Neural cell (in vitro differentiated cells): ENCODE results near the gene CERS5. TPM values are rescaled to one million over a fixed set of nuclear protein-coding genes. Genes with fewer than 3 reads are reported as not detected.

ENCODE experiments used
- H2AFZ ChIP-seq: fragments of 200-600, 300-800 bp; sonication (generic), shearing (Covaris generic); 2 replicates; pipeline ENCODE4 v1.6.0; 2014; ENCODE audit warnings: low read depth, mild to moderate bottlenecking, antibody characterized with exemption, low read length, moderate library complexity
- H3F3A ChIP-seq: fragments of 200-600 bp; shearing (Covaris generic); 2 replicates; pipeline ENCODE4 v1.6.1; 2016; ENCODE audit warnings: mild to moderate bottlenecking, moderate library complexity, mixed read lengths, antibody characterized with exemption, low read length; ENCODE audit not compliant: insufficient read depth, poor library complexity, severe bottlenecking
- H3K27ac ChIP-seq: fragments of 200-600, 300-800 bp; sonication (generic), shearing (Covaris generic); 2 replicates; pipeline ENCODE4 v1.5.1; 2014; ENCODE audit warnings: mild to moderate bottlenecking, low read length, moderate library complexity
- H3K27me3 ChIP-seq: fragments of 300-800, 200-600 bp; sonication (generic), shearing (Covaris generic); 2 replicates; pipeline ENCODE4 v1.6.0; 2014; ENCODE audit warnings: mild to moderate bottlenecking, low read depth, low read length, moderate library complexity; ENCODE audit not compliant: insufficient read depth
- H3K36me3 ChIP-seq: fragments of 300-800, 200-600 bp; sonication (generic), shearing (Covaris generic); 2 replicates; pipeline ENCODE4 v1.5.1; 2014; ENCODE audit warnings: mild to moderate bottlenecking, antibody characterized with exemption, low read length, moderate library complexity; ENCODE audit not compliant: insufficient read depth
- H3K4me2 ChIP-seq: fragments of 300-800, 200-600 bp; sonication (generic), shearing (Covaris generic); 2 replicates; pipeline ENCODE4 v1.6.0; 2014; ENCODE audit warnings: mild to moderate bottlenecking, low read length
- H3K4me3 ChIP-seq: fragments of 300-800, 200-600 bp; sonication (generic), shearing (Covaris generic); 2 replicates; pipeline ENCODE4 v1.5.1; 2014; ENCODE audit warnings: mild to moderate bottlenecking, low read length, moderate library complexity
- H3K79me2 ChIP-seq: fragments of 200-600 bp; shearing (Covaris generic); replicated peaks from 2 replicates; pipeline ENCODE4 v1.6.0; 2014; ENCODE audit warnings: mild to moderate bottlenecking, low read length, moderate library complexity; ENCODE audit not compliant: insufficient read depth
- H3K9ac ChIP-seq: fragments of 300-800, 200-600 bp; sonication (generic), shearing (Covaris generic); 2 replicates; pipeline ENCODE4 v1.6.1; 2016; ENCODE audit warnings: mild to moderate bottlenecking, low read length, mixed read lengths
- H3K9me2 ChIP-seq: fragments of 200-600 bp; shearing (Covaris generic); 2 replicates; pipeline ENCODE4 v1.6.1; 2016; ENCODE audit warnings: mild to moderate bottlenecking, low read length, mixed read lengths; ENCODE audit not compliant: insufficient read depth
- H3K9me3 ChIP-seq: fragments of 200-600, 300-800 bp; sonication (generic), shearing (Covaris generic); 2 replicates; pipeline ENCODE4 v1.6.1; 2016; ENCODE audit warnings: mild to moderate bottlenecking, mixed run types, low read length, moderate library complexity, mixed read lengths
- H4K20me1 ChIP-seq: fragments of 200-600 bp; shearing (Covaris generic); 2 replicates; pipeline ENCODE4 v1.6.1; 2016; ENCODE audit warnings: mild to moderate bottlenecking, mixed run types; ENCODE audit not compliant: insufficient read depth
- CTCF ChIP-seq: fragments of 450-650 bp; IDR thresholded peaks from 2 replicates; pipeline ENCODE4 v1.5.1; 2014; ENCODE audit warnings: antibody characterized with exemption, mild to moderate bottlenecking, moderate library complexity; ENCODE audit not compliant: poor library complexity, severe bottlenecking
- EP300 ChIP-seq: fragments of 450-650 bp; conservative IDR thresholded peaks from 2 replicates; pipeline ENCODE4 v1.6.1; 2014; ENCODE audit warnings: antibody characterized with exemption, mild to moderate bottlenecking, moderate library complexity; ENCODE audit not compliant: poor library complexity, severe bottlenecking
- EZH2 ChIP-seq: fragments of 200-600, 300-800 bp; shearing (Covaris generic), sonication (generic); IDR thresholded peaks from 2 replicates; pipeline ENCODE4 v1.6.1; 2014; ENCODE audit warnings: antibody characterized with exemption, low read length, borderline replicate concordance, mild to moderate bottlenecking; ENCODE audit not compliant: insufficient read depth, poor library complexity, severe bottlenecking
- MXI1 ChIP-seq: fragments of 450-650 bp; conservative IDR thresholded peaks from 2 replicates; pipeline ENCODE4 v1.6.1; 2014; ENCODE audit warnings: antibody characterized with exemption, mild to moderate bottlenecking; ENCODE audit not compliant: poor library complexity, severe bottlenecking
- POLR2AphosphoS5 ChIP-seq: IDR thresholded peaks from 2 replicates; pipeline ENCODE4 v1.6.1; 2012
- RAD21 ChIP-seq: fragments of 450-650 bp; conservative IDR thresholded peaks from 2 replicates; pipeline ENCODE4 v1.6.1; 2014; ENCODE audit warnings: antibody characterized with exemption, mild to moderate bottlenecking, moderate library complexity
- SMC3 ChIP-seq: fragments of 450-650 bp; conservative IDR thresholded peaks from 2 replicates; pipeline ENCODE4 v1.6.1; 2014; ENCODE audit warnings: antibody characterized with exemption, mild to moderate bottlenecking, moderate library complexity; ENCODE audit not compliant: poor library complexity
- TAF1 ChIP-seq: IDR thresholded peaks from 2 replicates; pipeline ENCODE4 v1.6.1; 2012; ENCODE audit warnings: low read depth
- polyA plus RNA-seq: library from polyadenylated mRNA; depleted of rRNA; stranded (reverse); fragments of >200 nt; gene quantifications from 2 replicates; pipeline ENCODE4 v1.2.3, GENCODE V29; 2014
- TF ChIP-seq, protein P1 (sequence below): IDR thresholded peaks from 2 replicates; pipeline ENCODE4 v1.6.1; 2012; ENCODE audit warnings: borderline replicate concordance

CERS5 gene
- polyA plus RNA-seq, 1 donor from 2014 or later = 470 TPM

GRCh38 chr12:50142993-50143392 lies 24.2 kb downstream of the CERS5 start:
- Histone ChIP-seq H3K79me2 (peaks cover 15% of the 10 kb centered on the region), H3K9ac (no peak overlapping the region), H3K27me3 (no peaks in the 10 kb centered on the region), H3K27ac (no peak overlapping the region), H3K36me3 (peaks cover 5% of the 10 kb centered on the region), H3K9me3 (no peaks in the 10 kb centered on the region), H2AFZ (no peak overlapping the region), H3K4me2 (no peak overlapping the region), H3K4me3 (no peak overlapping the region), H3F3A (no peaks in the 10 kb centered on the region), H4K20me1 (no peaks in the 10 kb centered on the region), H3K9me2 (no peaks in the 10 kb centered on the region)
- TF ChIP-seq CTCF (no peak), EZH2 (no peak), POLR2AphosphoS5 (no peak), RAD21 (no peak), MXI1 (no peak)
- TF ChIP-seq, protein P1, sequence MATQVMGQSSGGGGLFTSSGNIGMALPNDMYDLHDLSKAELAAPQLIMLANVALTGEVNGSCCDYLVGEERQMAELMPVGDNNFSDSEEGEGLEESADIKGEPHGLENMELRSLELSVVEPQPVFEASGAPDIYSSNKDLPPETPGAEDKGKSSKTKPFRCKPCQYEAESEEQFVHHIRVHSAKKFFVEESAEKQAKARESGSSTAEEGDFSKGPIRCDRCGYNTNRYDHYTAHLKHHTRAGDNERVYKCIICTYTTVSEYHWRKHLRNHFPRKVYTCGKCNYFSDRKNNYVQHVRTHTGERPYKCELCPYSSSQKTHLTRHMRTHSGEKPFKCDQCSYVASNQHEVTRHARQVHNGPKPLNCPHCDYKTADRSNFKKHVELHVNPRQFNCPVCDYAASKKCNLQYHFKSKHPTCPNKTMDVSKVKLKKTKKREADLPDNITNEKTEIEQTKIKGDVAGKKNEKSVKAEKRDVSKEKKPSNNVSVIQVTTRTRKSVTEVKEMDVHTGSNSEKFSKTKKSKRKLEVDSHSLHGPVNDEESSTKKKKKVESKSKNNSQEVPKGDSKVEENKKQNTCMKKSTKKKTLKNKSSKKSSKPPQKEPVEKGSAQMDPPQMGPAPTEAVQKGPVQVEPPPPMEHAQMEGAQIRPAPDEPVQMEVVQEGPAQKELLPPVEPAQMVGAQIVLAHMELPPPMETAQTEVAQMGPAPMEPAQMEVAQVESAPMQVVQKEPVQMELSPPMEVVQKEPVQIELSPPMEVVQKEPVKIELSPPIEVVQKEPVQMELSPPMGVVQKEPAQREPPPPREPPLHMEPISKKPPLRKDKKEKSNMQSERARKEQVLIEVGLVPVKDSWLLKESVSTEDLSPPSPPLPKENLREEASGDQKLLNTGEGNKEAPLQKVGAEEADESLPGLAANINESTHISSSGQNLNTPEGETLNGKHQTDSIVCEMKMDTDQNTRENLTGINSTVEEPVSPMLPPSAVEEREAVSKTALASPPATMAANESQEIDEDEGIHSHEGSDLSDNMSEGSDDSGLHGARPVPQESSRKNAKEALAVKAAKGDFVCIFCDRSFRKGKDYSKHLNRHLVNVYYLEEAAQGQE = no peak

DNA sequence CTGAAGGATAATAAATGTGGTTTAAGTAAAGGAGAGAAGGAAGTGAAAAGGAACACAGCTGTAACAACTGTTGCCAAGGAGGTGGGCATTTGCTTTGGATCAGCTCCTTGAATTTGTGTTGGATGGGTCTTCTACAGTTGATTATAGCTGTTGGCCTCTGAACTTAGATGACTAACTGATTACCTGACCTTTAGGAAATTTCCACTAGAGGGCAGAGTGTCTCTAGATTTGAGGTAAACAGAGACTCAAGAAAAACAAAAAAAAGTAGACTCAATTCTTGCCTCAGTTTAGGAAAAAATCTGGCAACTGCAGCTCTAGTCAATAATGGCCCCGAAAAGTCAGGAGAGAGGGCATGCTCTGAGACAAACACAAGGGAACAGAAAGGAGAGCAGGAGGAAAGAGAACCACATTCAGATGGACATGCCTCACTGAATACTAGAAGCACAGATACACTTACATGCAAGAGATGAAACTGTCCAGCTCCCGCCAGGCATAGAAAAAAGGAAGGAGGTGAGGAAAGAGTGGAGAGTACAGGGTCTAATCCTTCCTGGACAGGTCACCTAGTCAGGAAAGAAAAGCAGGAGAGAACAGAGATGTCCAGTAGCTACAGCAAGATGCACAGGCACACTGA lies 34.5 kb downstream of the CERS5 start:
- H3K79me2 ChIP-seq = no peaks in the 10 kb centered on the region
- H3F3A ChIP-seq = no peaks in the 10 kb centered on the region
- H3K9ac ChIP-seq = no peak overlapping the region
- H2AFZ ChIP-seq = no peak overlapping the region
- H3K9me3 ChIP-seq = no peaks in the 10 kb centered on the region
- H3K27ac ChIP-seq = no peak overlapping the region
- H3K4me3 ChIP-seq = no peak overlapping the region
- TF ChIP-seq POLR2AphosphoS5 (no peak), RAD21 (peak; percentile 59), TAF1 (no peak), EZH2 (no peak), EP300 (no peak), CTCF (peak; percentile 61), MXI1 (no peak), SMC3 (peak; percentile 60)
- TF ChIP-seq, protein P1 = no peak
- no peak overlapping the region for H3K4me2 ChIP-seq
- H3K36me3 ChIP-seq = peaks cover 5% of the 10 kb centered on the region
- no peaks in the 10 kb centered on the region for H3K27me3 ChIP-seq
- H3K9me2 ChIP-seq = no peaks in the 10 kb centered on the region
- no peaks in the 10 kb centered on the region for H4K20me1 ChIP-seq
